Transverse colon (tissue), 4 donors: ENCODE data around the gene SARS1. TPM values are rescaled to one million over a fixed set of nuclear protein-coding genes. Genes with fewer than 3 reads are reported as not detected.

Experiments
- DNase-seq: peaks from one replicate; pipeline ENCODE4 v3.0.0-alpha.2; 2019
- H3K27ac ChIP-seq, 4 donors: fragments of 200-600 bp; sonication (generic); 2 replicates each; pipeline ENCODE4 v1.5.1; 2016 to 2018; ENCODE audit warnings: inconsistent platforms in 4 of 4
- H3K27me3 ChIP-seq: fragments of 200-600 bp; sonication (generic); 2 replicates; pipeline ENCODE4 v1.5.1; 2017; ENCODE audit warnings: inconsistent platforms
- H3K36me3 ChIP-seq, 4 donors: fragments of 200-600 bp; sonication (generic); 2 replicates each; pipeline ENCODE4 v1.5.1; 2017 to 2019; ENCODE audit warnings: inconsistent platforms in 4 of 4
- H3K4me1 ChIP-seq, 4 donors: fragments of 200-600 bp; sonication (generic); 2 replicates each; pipeline ENCODE4 v1.5.1; 2017 to 2020; ENCODE audit warnings: inconsistent platforms in 4 of 4
- H3K4me3 ChIP-seq, 4 donors: fragments of 200-600 bp; sonication (generic); 1 replicate in 1 of 4; 2 replicates in 3 of 4; pipeline versions ENCODE4 v1.5.1 to v1.6.1; 2017 to 2019; ENCODE audit warnings: inconsistent platforms in 4 of 4
- H3K9me3 ChIP-seq, 2 donors: fragments of 200-600 bp; sonication (generic); 2 replicates each; pipeline ENCODE4 v1.5.1; 2017 to 2019; ENCODE audit warnings: inconsistent platforms in 2 of 2
- CTCF ChIP-seq, 5 experiments: fragments of 200-600 bp in 3 of 5; fragments of 450-650 bp in 2 of 5; sonication (generic) in 3 of 5; IDR thresholded peaks; 1 replicate in 2 of 5; 2 replicates in 3 of 5; pipeline ENCODE4 v1.5.1; 2016 to 2017; ENCODE audit warnings: antibody characterized with exemption in 5 of 5, inconsistent platforms in 3 of 5, mild to moderate bottlenecking in 2 of 5, moderate library complexity in 1 of 5
- EP300 ChIP-seq: sonication (generic); formaldehyde crosslinking; IDR thresholded peaks from one replicate; pipeline ENCODE4 v1.6.1; 2017; ENCODE audit warnings: antibody characterized with exemption, low read depth
- POLR2A ChIP-seq: fragments of 450-650 bp; IDR thresholded peaks from one replicate; pipeline ENCODE4 v1.6.1; 2016; ENCODE audit warnings: antibody characterized with exemption, mild to moderate bottlenecking, moderate library complexity
- POLR2AphosphoS5 ChIP-seq, 3 donors: sonication (generic); formaldehyde crosslinking; IDR thresholded peaks; one replicate each; pipeline ENCODE4 v1.6.1; 2016; ENCODE audit warnings: antibody characterized with exemption in 3 of 3
- WGBS, 2 donors: methylation state at CpG; one replicate each; pipeline ENCODE4 v1.1.5; 2018; ENCODE audit warnings: low coverage in 1 of 2; 5-methylcytosine and 5-hydroxymethylcytosine counted together
- in situ Hi-C, 4 donors: fragments of 200-750 bp; cut with MboI; loops; one replicate each; pipeline versions ENCODE4 v1.15.0 to v1.15.1; 2017; ENCODE audit warnings: low sequenced_read_pairs in 3 of 4, low pct_ligation_motif_present in 1 of 4, low pct_unique_long_range_greater_than_20kb in 1 of 4
- intact Hi-C: fragments of 100-400 bp; cut with DNase I; formaldehyde crosslinking; loops from one replicate; pipeline ENCODE4 v1.15.1; 2023; ENCODE audit warnings: low total_unique reads
- total RNA-seq, 4 donors: library from RNA; depleted of rRNA; stranded (reverse); fragments of >200 nt; gene quantifications; one replicate each; pipeline ENCODE4 v1.1.0, GENCODE V29; 2016

Gene SARS1
- total RNA-seq, 4 donors from 2014 or later: 79.4 to 150 (median 125) TPM

DNA sequence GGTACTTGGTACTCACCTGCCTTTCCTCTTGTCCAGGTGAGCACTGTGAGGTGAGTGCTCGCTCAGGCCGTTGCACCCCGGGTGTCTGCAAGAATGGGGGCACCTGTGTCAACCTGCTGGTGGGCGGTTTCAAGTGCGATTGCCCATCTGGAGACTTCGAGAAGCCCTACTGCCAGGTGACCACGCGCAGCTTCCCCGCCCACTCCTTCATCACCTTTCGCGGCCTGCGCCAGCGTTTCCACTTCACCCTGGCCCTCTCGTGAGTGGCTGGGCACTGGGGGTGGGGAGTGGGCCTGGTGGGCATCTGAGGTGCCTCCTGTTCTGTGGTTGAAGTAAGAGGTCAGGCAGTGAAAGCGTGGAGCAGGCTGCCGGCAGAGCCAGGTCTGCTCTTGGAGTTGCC, 47.3 kb downstream of the SARS1 start:
- intact Hi-C loops: no loop called here
- Histone ChIP-seq H3K4me1 (no peaks in the 10 kb centered on the region), H3K9me3 (no peaks in the 10 kb centered on the region), H3K27ac (no peak overlapping the region), H3K4me3 (no peak overlapping the region), H3K27me3 (no peaks in the 10 kb centered on the region), H3K36me3 (no peaks in the 10 kb centered on the region)
- no peak for TF ChIP-seq POLR2A
- no peak for TF ChIP-seq EP300
- TF ChIP-seq POLR2AphosphoS5 (IDR thresholded peaks at IDR 0.05): no peak
- TF ChIP-seq CTCF (IDR thresholded peaks at IDR 0.05): no peak
- 88 to 100% methylated on average over 6 to 13 of the region's 16 CpGs for WGBS, 2 donors
- in situ Hi-C loops: loop anchor here in 2 of 4 donors (5.0 to 10.0 kb wide), 2 partner anchors 141 to 274 kb away; partner anchors contain the start of gene GPR61 (in 1 of the 2)
- DNase-seq: no peak

DNA sequence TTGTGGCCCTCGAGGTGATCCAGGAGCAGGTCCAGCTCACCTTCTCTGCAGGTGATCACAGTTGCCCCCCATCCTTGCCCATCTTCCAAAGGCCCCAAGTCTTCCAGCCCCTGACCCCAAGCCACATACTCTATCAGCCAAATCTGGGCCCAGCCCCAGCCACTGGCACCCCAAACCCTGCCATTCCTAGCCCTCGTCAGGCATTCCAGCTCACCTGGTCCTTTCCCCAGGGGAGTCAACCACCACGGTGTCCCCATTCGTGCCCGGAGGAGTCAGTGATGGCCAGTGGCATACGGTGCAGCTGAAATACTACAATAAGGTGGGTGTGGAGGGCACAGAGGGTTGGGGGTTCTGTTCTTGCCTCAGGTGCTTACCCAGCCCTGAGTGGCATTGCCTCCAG, 47.9 kb downstream of the SARS1 start:
- Histone ChIP-seq H3K4me3 (no peak overlapping the region), H3K27me3 (no peaks in the 10 kb centered on the region), H3K27ac (no peak overlapping the region), H3K4me1 (no peaks in the 10 kb centered on the region), H3K36me3 (no peaks in the 10 kb centered on the region), H3K9me3 (no peaks in the 10 kb centered on the region)
- intact Hi-C loops: no loop called here
- 84% methylated on average over 6 of the region's 6 CpGs; no CpG with 5 or more reads in 1 of the 2 donors for WGBS, 2 donors
- TF ChIP-seq POLR2A: no peak
- TF ChIP-seq EP300: no peak
- no peak for TF ChIP-seq CTCF (IDR thresholded peaks at IDR 0.05)
- no peak for TF ChIP-seq POLR2AphosphoS5 (IDR thresholded peaks at IDR 0.05)
- in situ Hi-C loops: loop anchor here in 2 of 4 donors (5.0 to 10.0 kb wide), 2 partner anchors 141 to 273 kb away; partner anchors contain the start of gene GPR61 (in 1 of the 2)
- no peak for DNase-seq

DNA sequence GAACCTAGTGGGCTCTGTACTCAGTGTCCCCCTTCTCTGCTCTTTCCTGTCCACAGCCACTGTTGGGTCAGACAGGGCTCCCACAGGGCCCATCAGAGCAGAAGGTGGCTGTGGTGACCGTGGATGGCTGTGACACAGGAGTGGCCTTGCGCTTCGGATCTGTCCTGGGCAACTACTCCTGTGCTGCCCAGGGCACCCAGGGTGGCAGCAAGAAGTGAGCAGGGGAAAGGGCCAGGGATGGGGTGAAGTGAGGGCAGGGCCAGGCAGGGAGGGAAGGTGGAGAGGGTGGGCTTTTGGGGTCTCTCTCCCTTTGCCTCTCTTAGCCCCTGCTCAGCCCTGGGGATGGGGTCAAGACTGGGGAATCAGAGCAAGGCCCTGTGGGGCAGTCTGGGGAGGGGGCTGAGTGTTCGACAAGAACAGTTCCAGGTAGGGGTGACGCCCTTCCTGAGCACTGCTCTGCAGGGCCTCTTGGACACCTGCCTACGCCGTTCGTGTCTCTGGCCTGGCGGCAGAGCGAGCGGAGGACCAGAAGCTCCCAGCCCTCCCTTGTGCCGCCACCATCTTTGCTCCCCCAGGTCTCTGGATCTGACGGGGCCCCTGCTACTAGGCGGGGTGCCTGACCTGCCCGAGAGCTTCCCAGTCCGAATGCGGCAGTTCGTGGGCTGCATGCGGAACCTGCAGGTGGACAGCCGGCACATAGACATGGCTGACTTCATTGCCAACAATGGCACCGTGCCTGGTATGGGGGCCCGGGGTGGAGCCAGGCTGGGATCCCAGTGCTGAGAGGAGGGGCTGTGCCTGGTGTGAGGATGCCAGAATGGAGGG, 48.7 kb downstream of the SARS1 start:
- Histone ChIP-seq H3K27ac (no peak overlapping the region), H3K36me3 (no peaks in the 10 kb centered on the region), H3K4me3 (no peak overlapping the region), H3K9me3 (no peaks in the 10 kb centered on the region), H3K4me1 (no peaks in the 10 kb centered on the region), H3K27me3 (no peaks in the 10 kb centered on the region)
- DNase-seq: no peak
- TF ChIP-seq CTCF (IDR thresholded peaks at IDR 0.05) (no peak), POLR2A (no peak), EP300 (no peak), POLR2AphosphoS5 (IDR thresholded peaks at IDR 0.05) (no peak)
- WGBS, 2 donors: 88% methylated on average over 22 of the region's 22 CpGs; no CpG with 5 or more reads in 1 of the 2 donors
- in situ Hi-C loops: loop anchor here in 2 of 4 donors (5.0 to 10.0 kb wide), 2 partner anchors 140 to 272 kb away; partner anchors contain the start of gene GPR61 (in 1 of the 2)
- intact Hi-C loops: no loop called here

GRCh38 chr1:109263234-109263596, 49.5 kb downstream of the SARS1 start:
- intact Hi-C loops (no loop called here), in situ Hi-C loops (loop anchor here in 2 of 4 donors (5.0 to 10.0 kb wide), 2 partner anchors 139 to 272 kb away; partner anchors contain the start of gene GPR61 (in 1 of the 2))
- Histone ChIP-seq H3K4me3 (no peak overlapping the region), H3K36me3 (no peaks in the 10 kb centered on the region), H3K9me3 (no peaks in the 10 kb centered on the region), H3K4me1 (no peaks in the 10 kb centered on the region), H3K27me3 (no peaks in the 10 kb centered on the region), H3K27ac (no peak overlapping the region)
- no peak for DNase-seq
- WGBS, 2 donors: 79% methylated on average over 12 of the region's 12 CpGs; no CpG with 5 or more reads in 1 of the 2 donors
- TF ChIP-seq POLR2AphosphoS5 (IDR thresholded peaks at IDR 0.05) (no peak), CTCF (IDR thresholded peaks at IDR 0.05) (no peak), EP300 (no peak), POLR2A (no peak)
